Uterus (tissue), 2 donors: Measurements from ENCODE around the gene SAA1.

Experiments used
- POLR2A ChIP-seq, 2 donors: fragments of 450-650 bp; IDR thresholded peaks; one replicate each; pipeline ENCODE4 v1.6.1; 2016; ENCODE audit warnings: antibody characterized with exemption in 2 of 2, mild to moderate bottlenecking in 1 of 2, moderate library complexity in 1 of 2
- TF ChIP-seq, protein P1 (sequence below), 4 experiments: fragments of 200-600 bp in 2 of 4; fragments of 450-650 bp in 2 of 4; sonication (generic) in 2 of 4; IDR thresholded peaks; one replicate each; pipeline ENCODE4 v1.5.1; 2016 to 2019; ENCODE audit warnings: antibody characterized with exemption in 4 of 4, mild to moderate bottlenecking in 2 of 4, moderate library complexity in 1 of 4

DNA sequence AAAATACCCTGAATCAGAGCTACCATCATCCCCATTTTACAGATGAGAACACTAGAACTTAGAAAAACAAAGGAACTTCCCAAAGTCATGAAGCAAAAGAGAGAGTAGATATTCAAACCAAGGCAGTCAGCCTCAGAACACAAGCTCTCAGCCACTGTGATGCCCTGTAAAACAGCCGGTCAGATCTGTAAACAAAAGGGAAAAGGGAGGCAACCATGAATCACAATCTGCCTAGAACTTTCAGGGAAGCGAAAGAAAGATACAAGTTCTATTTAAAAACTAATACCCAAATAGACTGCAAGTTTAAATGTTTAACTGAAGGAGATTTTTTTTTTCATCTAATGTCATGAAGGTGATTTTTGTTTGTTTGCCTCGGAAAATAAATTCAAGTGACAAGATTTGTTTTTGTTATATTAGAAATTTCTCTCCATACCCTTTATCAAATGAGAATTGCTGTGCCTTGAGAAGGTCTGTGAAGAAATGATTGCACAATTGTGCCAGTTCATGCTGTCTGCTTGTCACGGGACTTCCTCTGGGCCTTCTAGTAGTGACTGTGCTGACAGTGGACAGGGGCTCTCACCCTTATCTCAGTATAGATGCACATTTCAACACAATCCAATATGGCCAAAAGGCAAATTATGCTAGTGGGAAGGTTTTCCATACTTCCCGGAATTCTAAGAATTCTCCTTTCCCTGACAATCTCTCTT, 11.7 kb downstream of the SAA1 start:
- TF ChIP-seq, protein P1, sequence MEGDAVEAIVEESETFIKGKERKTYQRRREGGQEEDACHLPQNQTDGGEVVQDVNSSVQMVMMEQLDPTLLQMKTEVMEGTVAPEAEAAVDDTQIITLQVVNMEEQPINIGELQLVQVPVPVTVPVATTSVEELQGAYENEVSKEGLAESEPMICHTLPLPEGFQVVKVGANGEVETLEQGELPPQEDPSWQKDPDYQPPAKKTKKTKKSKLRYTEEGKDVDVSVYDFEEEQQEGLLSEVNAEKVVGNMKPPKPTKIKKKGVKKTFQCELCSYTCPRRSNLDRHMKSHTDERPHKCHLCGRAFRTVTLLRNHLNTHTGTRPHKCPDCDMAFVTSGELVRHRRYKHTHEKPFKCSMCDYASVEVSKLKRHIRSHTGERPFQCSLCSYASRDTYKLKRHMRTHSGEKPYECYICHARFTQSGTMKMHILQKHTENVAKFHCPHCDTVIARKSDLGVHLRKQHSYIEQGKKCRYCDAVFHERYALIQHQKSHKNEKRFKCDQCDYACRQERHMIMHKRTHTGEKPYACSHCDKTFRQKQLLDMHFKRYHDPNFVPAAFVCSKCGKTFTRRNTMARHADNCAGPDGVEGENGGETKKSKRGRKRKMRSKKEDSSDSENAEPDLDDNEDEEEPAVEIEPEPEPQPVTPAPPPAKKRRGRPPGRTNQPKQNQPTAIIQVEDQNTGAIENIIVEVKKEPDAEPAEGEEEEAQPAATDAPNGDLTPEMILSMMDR (IDR thresholded peaks at IDR 0.05): no peak
- TF ChIP-seq POLR2A (IDR thresholded peaks at IDR 0.05): no peak
